ENCODE data around the gene ENHO.

ENHO gene

DNA sequence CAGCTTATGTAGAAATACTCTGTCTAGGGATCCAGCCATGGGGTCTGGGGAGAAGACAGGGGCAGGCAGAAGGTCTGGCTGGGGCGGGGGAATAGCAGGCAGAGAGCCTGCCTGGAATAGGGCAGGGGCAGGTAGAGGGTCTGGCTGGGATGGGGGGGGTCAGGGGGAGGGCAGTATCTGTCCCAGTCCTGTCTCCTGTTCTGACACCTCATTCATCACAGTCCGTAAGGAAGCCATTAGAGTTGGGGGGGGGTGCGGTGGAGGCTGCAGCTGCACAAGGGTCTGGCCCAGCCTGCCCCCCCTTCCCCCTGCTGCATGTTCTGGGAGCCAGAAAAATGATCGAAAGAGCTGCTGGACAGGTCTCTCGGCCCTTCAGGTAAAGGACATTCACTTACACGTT is 34.2 kb upstream of the ENHO start:
- no peak overlapping the region for H3K4me3 ChIP-seq (replicated peaks; ENCODE audit: insufficient read depth, low read length)

DNA sequence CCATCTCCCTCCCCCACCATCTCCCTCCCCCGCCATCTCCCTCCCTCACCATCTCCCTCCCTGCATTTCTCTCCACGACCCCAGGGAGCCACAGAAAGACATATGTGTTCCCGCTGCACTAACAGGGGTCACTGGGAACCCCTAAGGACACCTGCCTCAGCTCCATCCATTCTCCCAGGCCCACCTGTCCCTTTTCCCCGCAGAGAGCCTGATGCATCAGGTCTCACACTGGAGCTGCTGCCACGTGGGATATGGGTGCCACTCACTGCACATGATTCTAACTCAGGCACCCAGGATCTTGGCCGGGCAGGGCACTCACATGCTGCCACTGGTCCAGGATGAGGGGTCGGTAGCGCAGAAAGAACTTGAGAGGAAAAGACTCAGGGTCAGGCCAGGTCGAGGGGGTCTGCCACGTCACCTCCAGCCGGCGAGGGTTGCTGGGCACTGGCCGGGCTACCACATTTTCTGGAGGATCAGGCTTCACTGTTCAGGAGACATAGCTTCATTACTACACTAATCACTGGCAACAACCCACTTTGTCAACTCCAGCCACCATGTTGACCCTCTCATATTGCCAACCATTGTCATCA is 33.2 kb upstream of the ENHO start:
- DNase-seq (ENCODE audit: low read depth in 1 of 2, low spot score in 1 of 2): no peak
- Histone ChIP-seq H3K27ac (replicated peaks) (no peak overlapping the region), H3K27me3 (ENCODE audit: insufficient read depth, poor library complexity, severe bottlenecking) (peaks cover 24% of the 10 kb centered on the region)

More for the DNA sequence above, 34.2 kb upstream of the ENHO start:
- Histone ChIP-seq H3K27ac (replicated peaks) (no peak overlapping the region), H3K27me3 (ENCODE audit: insufficient read depth, poor library complexity, severe bottlenecking) (peaks cover 24% of the 10 kb centered on the region)
- no peak for DNase-seq (ENCODE audit: low read depth in 1 of 2, low spot score in 1 of 2)
- TF ChIP-seq POLR2AphosphoS5 (IDR thresholded peaks at IDR 0.05; ENCODE audit: low read depth) (no peak), GABPA (IDR thresholded peaks at IDR 0.05; ENCODE audit: low read depth) (no peak), SPI1 (IDR thresholded peaks at IDR 0.05; ENCODE audit: borderline replicate concordance, low read depth) (no peak)
- TF ChIP-seq, protein P1, sequence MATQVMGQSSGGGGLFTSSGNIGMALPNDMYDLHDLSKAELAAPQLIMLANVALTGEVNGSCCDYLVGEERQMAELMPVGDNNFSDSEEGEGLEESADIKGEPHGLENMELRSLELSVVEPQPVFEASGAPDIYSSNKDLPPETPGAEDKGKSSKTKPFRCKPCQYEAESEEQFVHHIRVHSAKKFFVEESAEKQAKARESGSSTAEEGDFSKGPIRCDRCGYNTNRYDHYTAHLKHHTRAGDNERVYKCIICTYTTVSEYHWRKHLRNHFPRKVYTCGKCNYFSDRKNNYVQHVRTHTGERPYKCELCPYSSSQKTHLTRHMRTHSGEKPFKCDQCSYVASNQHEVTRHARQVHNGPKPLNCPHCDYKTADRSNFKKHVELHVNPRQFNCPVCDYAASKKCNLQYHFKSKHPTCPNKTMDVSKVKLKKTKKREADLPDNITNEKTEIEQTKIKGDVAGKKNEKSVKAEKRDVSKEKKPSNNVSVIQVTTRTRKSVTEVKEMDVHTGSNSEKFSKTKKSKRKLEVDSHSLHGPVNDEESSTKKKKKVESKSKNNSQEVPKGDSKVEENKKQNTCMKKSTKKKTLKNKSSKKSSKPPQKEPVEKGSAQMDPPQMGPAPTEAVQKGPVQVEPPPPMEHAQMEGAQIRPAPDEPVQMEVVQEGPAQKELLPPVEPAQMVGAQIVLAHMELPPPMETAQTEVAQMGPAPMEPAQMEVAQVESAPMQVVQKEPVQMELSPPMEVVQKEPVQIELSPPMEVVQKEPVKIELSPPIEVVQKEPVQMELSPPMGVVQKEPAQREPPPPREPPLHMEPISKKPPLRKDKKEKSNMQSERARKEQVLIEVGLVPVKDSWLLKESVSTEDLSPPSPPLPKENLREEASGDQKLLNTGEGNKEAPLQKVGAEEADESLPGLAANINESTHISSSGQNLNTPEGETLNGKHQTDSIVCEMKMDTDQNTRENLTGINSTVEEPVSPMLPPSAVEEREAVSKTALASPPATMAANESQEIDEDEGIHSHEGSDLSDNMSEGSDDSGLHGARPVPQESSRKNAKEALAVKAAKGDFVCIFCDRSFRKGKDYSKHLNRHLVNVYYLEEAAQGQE (IDR thresholded peaks at IDR 0.05; ENCODE audit: insufficient replicate concordance, low read depth): no peak
- TF ChIP-seq, protein P2, sequence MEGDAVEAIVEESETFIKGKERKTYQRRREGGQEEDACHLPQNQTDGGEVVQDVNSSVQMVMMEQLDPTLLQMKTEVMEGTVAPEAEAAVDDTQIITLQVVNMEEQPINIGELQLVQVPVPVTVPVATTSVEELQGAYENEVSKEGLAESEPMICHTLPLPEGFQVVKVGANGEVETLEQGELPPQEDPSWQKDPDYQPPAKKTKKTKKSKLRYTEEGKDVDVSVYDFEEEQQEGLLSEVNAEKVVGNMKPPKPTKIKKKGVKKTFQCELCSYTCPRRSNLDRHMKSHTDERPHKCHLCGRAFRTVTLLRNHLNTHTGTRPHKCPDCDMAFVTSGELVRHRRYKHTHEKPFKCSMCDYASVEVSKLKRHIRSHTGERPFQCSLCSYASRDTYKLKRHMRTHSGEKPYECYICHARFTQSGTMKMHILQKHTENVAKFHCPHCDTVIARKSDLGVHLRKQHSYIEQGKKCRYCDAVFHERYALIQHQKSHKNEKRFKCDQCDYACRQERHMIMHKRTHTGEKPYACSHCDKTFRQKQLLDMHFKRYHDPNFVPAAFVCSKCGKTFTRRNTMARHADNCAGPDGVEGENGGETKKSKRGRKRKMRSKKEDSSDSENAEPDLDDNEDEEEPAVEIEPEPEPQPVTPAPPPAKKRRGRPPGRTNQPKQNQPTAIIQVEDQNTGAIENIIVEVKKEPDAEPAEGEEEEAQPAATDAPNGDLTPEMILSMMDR (IDR thresholded peaks at IDR 0.05; ENCODE audit: insufficient read depth, low read length): no peak

DNA sequence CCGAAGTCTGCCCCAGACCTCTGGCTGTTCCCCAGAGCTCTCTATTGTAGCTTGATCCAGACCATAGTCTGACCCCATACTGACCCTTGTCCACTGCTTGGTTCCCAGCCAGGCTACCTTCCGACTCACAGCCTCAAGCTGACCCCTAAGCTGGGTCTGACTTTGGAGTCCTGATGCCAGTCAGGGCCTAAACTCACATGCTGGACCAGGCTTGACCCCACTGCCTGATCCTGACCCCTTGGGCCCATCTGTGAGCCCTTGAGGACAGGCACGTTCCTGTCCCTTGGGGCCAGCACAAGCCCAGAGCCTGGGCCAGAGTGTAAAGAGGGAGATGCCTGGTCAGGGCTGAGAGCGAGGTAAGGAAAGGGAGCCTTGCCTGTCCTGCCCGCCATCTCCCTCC is 32.7 kb upstream of the ENHO start:
- Histone ChIP-seq H3K27ac (replicated peaks) (no peak overlapping the region), H3K4me3 (replicated peaks; ENCODE audit: insufficient read depth, low read length) (no peak overlapping the region), H3K27me3 (ENCODE audit: insufficient read depth, poor library complexity, severe bottlenecking) (peaks cover 24% of the 10 kb centered on the region)

More for the DNA sequence above, 33.2 kb upstream of the ENHO start:
- no peak overlapping the region for H3K4me3 ChIP-seq (replicated peaks; ENCODE audit: insufficient read depth, low read length)
- TF ChIP-seq GABPA (IDR thresholded peaks at IDR 0.05; ENCODE audit: low read depth) (no peak), SPI1 (IDR thresholded peaks at IDR 0.05; ENCODE audit: borderline replicate concordance, low read depth) (no peak), POLR2AphosphoS5 (IDR thresholded peaks at IDR 0.05; ENCODE audit: low read depth) (no peak)
- TF ChIP-seq, protein P2 (IDR thresholded peaks at IDR 0.05; ENCODE audit: insufficient read depth, low read length): no peak
- TF ChIP-seq, protein P1 (IDR thresholded peaks at IDR 0.05; ENCODE audit: insufficient replicate concordance, low read depth): no peak

More for the DNA sequence above, 32.7 kb upstream of the ENHO start:
- no peak for DNase-seq (ENCODE audit: low read depth in 1 of 2, low spot score in 1 of 2)
- TF ChIP-seq, protein P1 (IDR thresholded peaks at IDR 0.05; ENCODE audit: insufficient replicate concordance, low read depth): no peak
- TF ChIP-seq POLR2AphosphoS5 (IDR thresholded peaks at IDR 0.05; ENCODE audit: low read depth) (no peak), SPI1 (IDR thresholded peaks at IDR 0.05; ENCODE audit: borderline replicate concordance, low read depth) (no peak), GABPA (IDR thresholded peaks at IDR 0.05; ENCODE audit: low read depth) (no peak)
- TF ChIP-seq, protein P2 (IDR thresholded peaks at IDR 0.05; ENCODE audit: insufficient read depth, low read length): no peak
